PC-9 (cell line): Measurements from ENCODE around the gene CACNB1.

Source experiments
- EZH2 ChIP-seq: fragments of 200-600 bp; sonication (generic); IDR thresholded peaks from 2 replicates; pipeline ENCODE4 v1.8.0; 2017; ENCODE audit warnings: antibody characterized with exemption, low read depth
- TF ChIP-seq, protein P1 (sequence below): fragments of 200-600 bp; sonication (generic); conservative IDR thresholded peaks from 2 replicates; pipeline ENCODE4 v1.6.1; 2017; ENCODE audit warnings: mixed run types, antibody characterized with exemption, mild to moderate bottlenecking, moderate library complexity

DNA sequence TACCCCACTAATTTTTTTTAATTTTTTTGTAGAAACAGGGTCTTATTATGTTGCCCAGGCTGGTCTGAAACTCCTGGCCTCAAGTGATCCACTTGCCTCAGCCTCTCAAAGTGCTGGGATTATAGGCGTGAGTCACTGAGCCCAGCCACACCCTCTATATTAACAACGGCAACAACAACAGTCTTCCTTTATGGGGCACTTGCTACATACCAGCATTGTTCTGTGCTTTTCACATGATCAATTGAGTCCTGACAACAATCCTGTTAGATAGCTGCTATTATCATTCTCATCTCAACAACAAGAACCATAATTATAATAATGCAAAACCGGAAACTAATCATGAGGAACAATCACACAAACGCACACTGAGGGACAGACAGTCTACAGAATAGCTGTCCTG lies 18.9 kb downstream of the CACNB1 start:
- TF ChIP-seq, protein P1, sequence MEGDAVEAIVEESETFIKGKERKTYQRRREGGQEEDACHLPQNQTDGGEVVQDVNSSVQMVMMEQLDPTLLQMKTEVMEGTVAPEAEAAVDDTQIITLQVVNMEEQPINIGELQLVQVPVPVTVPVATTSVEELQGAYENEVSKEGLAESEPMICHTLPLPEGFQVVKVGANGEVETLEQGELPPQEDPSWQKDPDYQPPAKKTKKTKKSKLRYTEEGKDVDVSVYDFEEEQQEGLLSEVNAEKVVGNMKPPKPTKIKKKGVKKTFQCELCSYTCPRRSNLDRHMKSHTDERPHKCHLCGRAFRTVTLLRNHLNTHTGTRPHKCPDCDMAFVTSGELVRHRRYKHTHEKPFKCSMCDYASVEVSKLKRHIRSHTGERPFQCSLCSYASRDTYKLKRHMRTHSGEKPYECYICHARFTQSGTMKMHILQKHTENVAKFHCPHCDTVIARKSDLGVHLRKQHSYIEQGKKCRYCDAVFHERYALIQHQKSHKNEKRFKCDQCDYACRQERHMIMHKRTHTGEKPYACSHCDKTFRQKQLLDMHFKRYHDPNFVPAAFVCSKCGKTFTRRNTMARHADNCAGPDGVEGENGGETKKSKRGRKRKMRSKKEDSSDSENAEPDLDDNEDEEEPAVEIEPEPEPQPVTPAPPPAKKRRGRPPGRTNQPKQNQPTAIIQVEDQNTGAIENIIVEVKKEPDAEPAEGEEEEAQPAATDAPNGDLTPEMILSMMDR, result no peak
- no peak for TF ChIP-seq EZH2
